SK-N-SH (cell line): Measurements from ENCODE around the gene REM1. TPM values are rescaled to one million over a fixed set of nuclear protein-coding genes. Genes with fewer than 3 reads are reported as not detected.

Experiments used
- CTCF ChIA-PET: fragments of 300-600, 350-600 bp; formaldehyde crosslinking; extraction: SDS; loops from one replicate; lab custom pipeline; 2021; lab: Yijun Ruan, JAX
- POLR2A ChIA-PET: fragments of 350-600 bp; sonication (Branson Sonifier 250); formaldehyde crosslinking; extraction: SDS; loops from one replicate; lab custom pipeline; 2020; ENCODE audit warnings: antibody characterized with exemption, inconsistent platforms; lab: Yijun Ruan, JAX
- DNase-seq: peaks from one replicate; pipeline ENCODE4 v3.0.0; 2012
- H2AFZ ChIP-seq: fragments of 200-600 bp; sonication (generic); 2 replicates; pipeline ENCODE4 v1.8.1; 2016; ENCODE audit warnings: antibody characterized with exemption, mild to moderate bottlenecking, low read depth
- H3F3A ChIP-seq: fragments of 200-600 bp; sonication (generic); replicated peaks from 2 replicates; pipeline ENCODE3; 2016; ENCODE audit warnings: antibody characterized with exemption, mild to moderate bottlenecking; ENCODE audit not compliant: insufficient read depth
- H3K27ac ChIP-seq, 2 experiments: fragments of 200-500 bp in 1 of 2; fragments of 200-600 bp in 1 of 2; sonication (Bioruptor generic) in 1 of 2; sonication (generic), shearing (Covaris generic) in 1 of 2; 2 replicates each; pipeline versions ENCODE4 v1.5.1 to v1.6.1; 2014 to 2016; ENCODE audit warnings: low read depth in 2 of 2, inconsistent platforms in 1 of 2, low read length in 1 of 2, mild to moderate bottlenecking in 1 of 2, mixed read lengths in 1 of 2
- H3K27me3 ChIP-seq: fragments of 200-600 bp; sonication (generic), shearing (Covaris generic); 2 replicates; pipeline ENCODE4 v1.6.1; 2016; ENCODE audit warnings: mixed run types; ENCODE audit not compliant: insufficient read depth
- H3K36me3 ChIP-seq, 2 experiments: fragments of 200-500 bp in 1 of 2; fragments of 200-600 bp in 1 of 2; sonication (Bioruptor generic) in 1 of 2; sonication (generic) in 1 of 2; replicated peaks in 1 of 2; 2 replicates each; pipeline versions ENCODE3 to v1.5.1; 2014 to 2016; ENCODE audit warnings: low read length in 1 of 2, mild to moderate bottlenecking in 1 of 2; ENCODE audit not compliant: insufficient read depth in 2 of 2, control insufficient read depth in 1 of 2
- H3K4me1 ChIP-seq, 2 experiments: fragments of 200-500 bp in 1 of 2; fragments of 200-600 bp in 1 of 2; sonication (Bioruptor generic) in 1 of 2; sonication (generic), shearing (Covaris generic) in 1 of 2; 2 replicates each; pipeline versions ENCODE4 v1.5.1 to v1.6.1; 2014 to 2016; ENCODE audit warnings: low read depth in 1 of 2, low read length in 1 of 2, mixed run types in 1 of 2; ENCODE audit not compliant: insufficient read depth in 2 of 2, control insufficient read depth in 1 of 2
- H3K4me2 ChIP-seq: fragments of 200-600 bp; sonication (generic), shearing (Covaris generic); 2 replicates; pipeline ENCODE4 v1.6.1; 2017; ENCODE audit warnings: mixed run types
- H3K4me3 ChIP-seq, 2 experiments: fragments of 200-500 bp in 1 of 2; fragments of 200-600 bp in 1 of 2; sonication (Bioruptor generic) in 1 of 2; sonication (generic), shearing (Covaris generic) in 1 of 2; 2 replicates each; pipeline versions ENCODE4 v1.5.1 to v1.8.1; 2014 to 2016; ENCODE audit warnings: low read depth in 2 of 2, inconsistent platforms in 1 of 2, low read length in 1 of 2, mild to moderate bottlenecking in 1 of 2, mixed read lengths in 1 of 2, moderate library complexity in 1 of 2
- H3K79me2 ChIP-seq: fragments of 200-600 bp; sonication (generic); 2 replicates; pipeline ENCODE4 v1.8.1; 2017; ENCODE audit warnings: mild to moderate bottlenecking; ENCODE audit not compliant: insufficient read depth
- H3K9ac ChIP-seq: fragments of 200-600 bp; sonication (generic); 2 replicates; pipeline ENCODE4 v1.6.1; 2017; ENCODE audit warnings: mixed run types
- H3K9me2 ChIP-seq: fragments of 200-600 bp; sonication (generic); 2 replicates; pipeline ENCODE4 v1.6.1; 2017; ENCODE audit warnings: mixed run types
- H3K9me3 ChIP-seq: fragments of 200-600 bp; sonication (generic); 2 replicates; pipeline ENCODE4 v1.6.1; 2017; ENCODE audit warnings: mixed run types, mild to moderate bottlenecking, moderate library complexity
- H4K20me1 ChIP-seq: fragments of 200-600 bp; sonication (generic); 2 replicates; pipeline ENCODE4 v1.6.1; 2017; ENCODE audit warnings: mild to moderate bottlenecking, mixed run types; ENCODE audit not compliant: insufficient read depth
- ELF1 ChIP-seq: IDR thresholded peaks from 2 replicates; pipeline ENCODE4 v1.4.0; 2012
- EP300 ChIP-seq, 2 experiments: IDR thresholded peaks; 2 replicates each; pipeline versions ENCODE4 v1.4.0 to v1.6.1; 2012; ENCODE audit warnings: borderline replicate concordance in 1 of 2, low read depth in 1 of 2, low read length in 1 of 2
- EZH2phosphoT487 ChIP-seq: fragments of 200-600 bp; sonication (generic); IDR thresholded peaks from 2 replicates; pipeline ENCODE4 v1.6.1; 2017; ENCODE audit warnings: low read depth, mixed run types, mild to moderate bottlenecking, antibody characterized with exemption, moderate library complexity, borderline replicate concordance
- FOXM1 ChIP-seq: IDR thresholded peaks from 2 replicates; pipeline ENCODE4 v1.4.0; 2012; ENCODE audit warnings: low read depth, mild to moderate bottlenecking
- GATA2 ChIP-seq: sonication (generic); formaldehyde crosslinking; IDR thresholded peaks from 2 replicates; pipeline ENCODE4 v1.5.0; 2020; ENCODE audit warnings: mild to moderate bottlenecking, missing genetic modification reagents
- IRF3 ChIP-seq: fragments of 150-350 bp; IDR thresholded peaks from 2 replicates; pipeline ENCODE4 v1.6.1; 2016; ENCODE audit warnings: mild to moderate bottlenecking, low read depth, low read length
- MAX ChIP-seq: IDR thresholded peaks from 2 replicates; pipeline ENCODE4 v1.4.0; 2012; ENCODE audit warnings: low read depth
- MEF2A ChIP-seq: IDR thresholded peaks from 2 replicates; pipeline ENCODE4 v1.4.0; 2012; ENCODE audit warnings: low read depth, borderline replicate concordance
- MXI1 ChIP-seq: IDR thresholded peaks from 2 replicates; pipeline ENCODE4 v1.6.1; 2012; ENCODE audit warnings: mild to moderate bottlenecking, low read depth, low read length, improper control_type of control experiment
- RAD21 ChIP-seq: IDR thresholded peaks from 2 replicates; pipeline ENCODE4 v1.6.1; 2012; ENCODE audit warnings: mild to moderate bottlenecking, low read length
- REST ChIP-seq: IDR thresholded peaks from 2 replicates; pipeline ENCODE4 v1.6.1; 2012; ENCODE audit warnings: mild to moderate bottlenecking, low read depth, low read length, moderate library complexity
- RFX5 ChIP-seq: IDR thresholded peaks from 2 replicates; pipeline ENCODE4 v1.6.1; 2012; ENCODE audit warnings: mild to moderate bottlenecking, improper control_type of control experiment, low read length
- RXRA ChIP-seq: IDR thresholded peaks from 2 replicates; pipeline ENCODE4 v1.4.0; 2012; ENCODE audit warnings: low read depth, mild to moderate bottlenecking, borderline replicate concordance
- TAF1 ChIP-seq: IDR thresholded peaks from 2 replicates; pipeline ENCODE4 v1.6.1; 2012; ENCODE audit warnings: low read depth, mild to moderate bottlenecking, low read length, moderate library complexity, borderline replicate concordance
- USF1 ChIP-seq: IDR thresholded peaks from 2 replicates; pipeline ENCODE4 v1.4.0; 2012; ENCODE audit warnings: low read depth, borderline replicate concordance
- USF2 ChIP-seq: fragments of 150-350 bp; IDR thresholded peaks from 2 replicates; pipeline ENCODE4 v1.6.1; 2017; ENCODE audit warnings: antibody characterized with exemption, low read length, low read depth, borderline replicate concordance
- YY1 ChIP-seq: IDR thresholded peaks from 2 replicates; pipeline ENCODE4 v1.4.0; 2012; ENCODE audit warnings: low read depth, mild to moderate bottlenecking
- WGBS: methylation state at CpG from one replicate; pipeline ENCODE4 v1.1.6; 2017; ENCODE audit warnings: low lambda C conversion rate; 5-methylcytosine and 5-hydroxymethylcytosine counted together
- polyA plus RNA-seq, 3 experiments: library from polyadenylated mRNA; depleted of rRNA; stranded (reverse); fragments of >200 nt; gene quantifications; 2 replicates each; pipeline ENCODE4 v1.2.3, GENCODE V29; 2012

REM1 gene
- polyA plus RNA-seq, 1 of the 3 experiments (the other 2 are of a cell fraction): 7.1 TPM

GRCh38 chr20:31490752-31491151, 15.7 kb downstream of the REM1 start:
- no peaks in the 10 kb centered on the region for H4K20me1 ChIP-seq
- no peaks in the 10 kb centered on the region for H3K9me3 ChIP-seq
- no peak overlapping the region for H3K9ac ChIP-seq
- H3K79me2 ChIP-seq: no peaks in the 10 kb centered on the region
- H3F3A ChIP-seq: no peaks in the 10 kb centered on the region
- H3K4me1 ChIP-seq: no peaks in the 10 kb centered on the region
- no peak overlapping the region for H3K4me3 ChIP-seq
- no peak for DNase-seq
- H3K9me2 ChIP-seq: no peaks in the 10 kb centered on the region
- ChIA-PET CTCF (interaction anchor here (1.1 to 9.8 kb wide), 2 partner anchors 12 to 30 kb away, joined by 3 to 79 read pairs; no protein-coding TSS in a partner anchor), POLR2A (no interaction called here)
- H3K4me2 ChIP-seq: no peak overlapping the region
- H2AFZ ChIP-seq: no peak overlapping the region
- WGBS: 94% methylated on average over 3 of the region's 3 CpGs
- no peak for TF ChIP-seq TAF1
- no peak for TF ChIP-seq RAD21
- no peak for TF ChIP-seq YY1
- TF ChIP-seq MXI1: no peak
- no peak for TF ChIP-seq USF1
- no peak for TF ChIP-seq REST
- no peak for TF ChIP-seq EP300 (IDR thresholded peaks at IDR 0.05; ENCODE audit: borderline replicate concordance in 1 of 2, low read depth in 1 of 2, low read length in 1 of 2)
- no peak for TF ChIP-seq RXRA
- no peak for TF ChIP-seq MEF2A
- no peak for TF ChIP-seq USF2
- TF ChIP-seq RFX5: no peak
- TF ChIP-seq ELF1: no peak
- TF ChIP-seq GATA2 (CRISPR knock-in tag): no peak
- TF ChIP-seq EZH2phosphoT487: no peak
- no peak for TF ChIP-seq FOXM1
- no peak for TF ChIP-seq IRF3
- TF ChIP-seq MAX: no peak
- H3K36me3 ChIP-seq: no peaks in the 10 kb centered on the region
- H3K27me3 ChIP-seq: no peaks in the 10 kb centered on the region
- no peak overlapping the region for H3K27ac ChIP-seq
